Liver (tissue), 9 donors: ENCODE results near the gene DOCK1. TPM values are rescaled to one million over a fixed set of nuclear protein-coding genes. Genes with fewer than 3 reads are reported as not detected.

ENCODE experiments used
- DNase-seq: peaks from one replicate; pipeline ENCODE4 v3.0.0-alpha.2; 2017; ENCODE audit warnings: low spot score
- H3K27ac ChIP-seq, 2 donors: one replicate each; pipeline ENCODE4 v1.7.0; 2013; ENCODE audit warnings: inconsistent platforms in 2 of 2, low read length in 2 of 2, control low read depth in 1 of 2, low read depth in 1 of 2, mild to moderate bottlenecking in 1 of 2
- H3K27me3 ChIP-seq, 4 donors: one replicate each; pipeline versions ENCODE4 v1.6.1 to v1.7.0; 2013; ENCODE audit warnings: low read length in 3 of 4, inconsistent platforms in 1 of 4, mild to moderate bottlenecking in 1 of 4, moderate library complexity in 1 of 4; ENCODE audit not compliant: control insufficient read depth in 4 of 4, insufficient read depth in 4 of 4
- H3K36me3 ChIP-seq, 4 donors: one replicate each; pipeline versions ENCODE4 v1.6.1 to v1.7.0; 2013; ENCODE audit warnings: low read length in 3 of 4, mild to moderate bottlenecking in 3 of 4, low read depth in 1 of 4, moderate library complexity in 1 of 4; ENCODE audit not compliant: control insufficient read depth in 4 of 4, insufficient read depth in 3 of 4
- H3K4me1 ChIP-seq, 4 donors: one replicate each; pipeline versions ENCODE4 v1.6.1 to v1.7.0; 2013; ENCODE audit warnings: low read length in 3 of 4, mild to moderate bottlenecking in 3 of 4, moderate library complexity in 1 of 4; ENCODE audit not compliant: control insufficient read depth in 4 of 4, insufficient read depth in 4 of 4
- H3K4me3 ChIP-seq, 3 donors: one replicate each; pipeline versions ENCODE4 v1.6.1 to v1.7.0; 2013; ENCODE audit warnings: low read length in 3 of 3, control low read depth in 1 of 3, low read depth in 1 of 3, mild to moderate bottlenecking in 1 of 3
- H3K9ac ChIP-seq, 2 donors: one replicate each; pipeline ENCODE4 v1.7.0; 2013; ENCODE audit warnings: low read length in 2 of 2, mild to moderate bottlenecking in 2 of 2, moderate library complexity in 2 of 2, control low read depth in 1 of 2, low read depth in 1 of 2
- H3K9me3 ChIP-seq, 4 donors: one replicate each; pipeline versions ENCODE4 v1.6.1 to v1.7.0; 2013; ENCODE audit warnings: low read length in 3 of 4; ENCODE audit not compliant: control insufficient read depth in 4 of 4
- ATF3 ChIP-seq: IDR thresholded peaks from 2 replicates; pipeline ENCODE4 v1.6.1; 2016; ENCODE audit warnings: antibody characterized with exemption
- EGR1 ChIP-seq, 2 donors: IDR thresholded peaks; 2 replicates each; pipeline ENCODE4 v1.6.1; 2016 to 2018; ENCODE audit warnings: antibody characterized with exemption in 2 of 2, low read depth in 2 of 2
- FOXA1 ChIP-seq: IDR thresholded peaks from 2 replicates; pipeline ENCODE4 v1.6.1; 2016; ENCODE audit warnings: antibody characterized with exemption
- GABPA ChIP-seq, 2 donors: IDR thresholded peaks in 1 of 2; conservative IDR thresholded peaks in 1 of 2; 2 replicates each; pipeline ENCODE4 v1.6.1; 2016; ENCODE audit warnings: antibody characterized with exemption in 2 of 2, mild to moderate bottlenecking in 1 of 2, moderate library complexity in 1 of 2
- HNF4A ChIP-seq, 2 donors: conservative IDR thresholded peaks; 2 replicates each; pipeline ENCODE4 v1.6.1; 2016; ENCODE audit warnings: antibody characterized with exemption in 2 of 2, mild to moderate bottlenecking in 2 of 2
- HNF4G ChIP-seq: IDR thresholded peaks from 2 replicates; pipeline ENCODE4 v1.6.1; 2016; ENCODE audit warnings: antibody characterized with exemption
- JUND ChIP-seq, 2 donors: IDR thresholded peaks; 2 replicates each; pipeline ENCODE4 v1.6.1; 2016; ENCODE audit warnings: antibody characterized with exemption in 2 of 2
- MAX ChIP-seq: IDR thresholded peaks from 2 replicates; pipeline ENCODE4 v1.6.1; 2016; ENCODE audit warnings: antibody characterized with exemption
- NR2F2 ChIP-seq: IDR thresholded peaks from 2 replicates; pipeline ENCODE4 v1.6.1; 2016; ENCODE audit warnings: antibody characterized with exemption
- RAD21 ChIP-seq, 2 donors: IDR thresholded peaks; 2 replicates each; pipeline ENCODE4 v1.6.1; 2016; ENCODE audit warnings: antibody characterized with exemption in 2 of 2, mild to moderate bottlenecking in 2 of 2
- REST ChIP-seq: IDR thresholded peaks from 2 replicates; pipeline ENCODE4 v1.6.1; 2016; ENCODE audit warnings: antibody characterized with exemption, mild to moderate bottlenecking
- RXRA ChIP-seq, 2 donors: IDR thresholded peaks; 2 replicates each; pipeline ENCODE4 v1.6.1; 2017 to 2018; ENCODE audit warnings: antibody characterized with exemption in 2 of 2, mild to moderate bottlenecking in 1 of 2
- TAF1 ChIP-seq: conservative IDR thresholded peaks from 2 replicates; pipeline ENCODE4 v1.6.1; 2016; ENCODE audit warnings: antibody characterized with exemption, mild to moderate bottlenecking
- YY1 ChIP-seq: IDR thresholded peaks from 2 replicates; pipeline ENCODE4 v1.6.1; 2016; ENCODE audit warnings: antibody characterized with exemption, mild to moderate bottlenecking
- ZBTB33 ChIP-seq: IDR thresholded peaks from 2 replicates; pipeline ENCODE4 v1.6.1; 2016; ENCODE audit warnings: antibody characterized with exemption
- WGBS: extraction: QIAGEN DNeasy Blood & Tissue Kit; methylation state at CpG from one replicate; pipeline ENCODE4 v1.1.7; 2013; 5-methylcytosine and 5-hydroxymethylcytosine counted together
- polyA plus RNA-seq, 2 donors: library from polyadenylated mRNA; stranded (reverse) in 1 of 2; unstranded in 1 of 2; fragments of 200-250 nt in 1 of 2; fragments of >200 nt in 1 of 2; fragmentation: Nextera tagmentation in 1 of 2; extraction: Ambion mirVana in 1 of 2; gene quantifications; one replicate each; pipeline versions ENCODE4 v1.2.1 to v1.2.3, GENCODE V29; 2013 to 2015
- total RNA-seq, 2 donors: library from RNA; depleted of rRNA; stranded (reverse); fragments of >200 nt; gene quantifications; one replicate each; pipeline ENCODE4 v1.2.3, GENCODE V29; 2014
- donor health status: healthy.
- donor health status: healthy.
- donor health status: healthy.
- donor health status: healthy.
- donor health status: healthy.

Gene DOCK1
- total and polyA plus RNA-seq, 4 donors: 3.8 to 28.8 (median 9.1) TPM

GRCh38 chr10:127013691-127014473 is 108.7 kb downstream of the DOCK1 start:
- DNase-seq: no peak
- WGBS: 93% methylated on average over 9 of the region's 9 CpGs
- Histone ChIP-seq H3K9me3 (no peaks in the 10 kb centered on the region), H3K9ac (no peak overlapping the region), H3K27ac (no peak overlapping the region), H3K4me3 (no peak overlapping the region), H3K36me3 (peaks cover 0 to 3% (median 0%) of the 10 kb centered on the region in 4 donors), H3K27me3 (no peaks in the 10 kb centered on the region), H3K4me1 (peaks cover 0 to 3% (median 1%) of the 10 kb centered on the region in 4 donors)
- TF ChIP-seq EGR1 (IDR thresholded peaks at IDR 0.05; ENCODE audit: low read depth in 2 of 2): no peak
- TF ChIP-seq ATF3: no peak
- no peak for TF ChIP-seq REST
- no peak for TF ChIP-seq TAF1
- TF ChIP-seq MAX: no peak
- TF ChIP-seq RXRA (IDR thresholded peaks at IDR 0.05): no peak
- no peak for TF ChIP-seq YY1
- no peak for TF ChIP-seq JUND (IDR thresholded peaks at IDR 0.05)
- TF ChIP-seq RAD21 (IDR thresholded peaks at IDR 0.05): no peak
- no peak for TF ChIP-seq GABPA (IDR thresholded peaks at IDR 0.05 in 1 of 2, conservative IDR thresholded peaks at IDR 0.05 in 1 of 2)
- no peak for TF ChIP-seq HNF4G

- no peaks in the 10 kb centered on the region for H3K9me3 ChIP-seq
- TF ChIP-seq ZBTB33 (no peak), EGR1 (IDR thresholded peaks at IDR 0.05; ENCODE audit: low read depth in 2 of 2) (no peak), HNF4G (no peak), MAX (no peak), NR2F2 (no peak), RXRA (IDR thresholded peaks at IDR 0.05) (no peak), ATF3 (no peak), REST (no peak), RAD21 (IDR thresholded peaks at IDR 0.05) (no peak), HNF4A (conservative IDR thresholded peaks at IDR 0.05) (no peak), FOXA1 (no peak)
- H3K36me3 ChIP-seq: peaks cover 0 to 3% (median under 1%) of the 10 kb centered on the region in 4 donors
- DNase-seq: no peak
- peaks cover 0 to 3% (median 1%) of the 10 kb centered on the region in 4 donors for H3K4me1 ChIP-seq
- H3K27ac ChIP-seq: no peak overlapping the region
- no peak overlapping the region for H3K4me3 ChIP-seq
- H3K27me3 ChIP-seq: no peaks in the 10 kb centered on the region
- 95% methylated on average over 4 of the region's 4 CpGs for WGBS
- H3K9ac ChIP-seq: no peak overlapping the region
Measured at GRCh38 chr10:127014671-127015070, 109.4 kb downstream of the DOCK1 start.
